Endothelial cell (in vitro differentiated cells): Measurements from ENCODE around the gene ADGB. TPM values are rescaled to one million over a fixed set of nuclear protein-coding genes. Genes with fewer than 3 reads are reported as not detected.
"Not testable (repeated sequence)": the region's sequence is repeated elsewhere in the genome, so short reads cannot be mapped to it uniquely, and the experiment has no call there.

Experiments
- DNase-seq: peaks from one replicate; pipeline ENCODE4 v3.0.0; 2021; ENCODE audit warnings: low spot score
- H3K27ac Mint-ChIP-seq: one replicate; pipeline ENCODE4 v1.8.0; 2021; ENCODE audit warnings: mixed read lengths, inconsistent platforms; ENCODE audit not compliant: unreplicated experiment
- H3K27me3 Mint-ChIP-seq: one replicate; pipeline ENCODE4 v1.8.0; 2021; ENCODE audit warnings: mild to moderate bottlenecking, moderate library complexity, mixed read lengths, inconsistent platforms; ENCODE audit not compliant: unreplicated experiment
- H3K36me3 Mint-ChIP-seq: one replicate; pipeline ENCODE4 v1.8.0; 2021; ENCODE audit warnings: mild to moderate bottlenecking, low read depth, mixed read lengths, inconsistent platforms; ENCODE audit not compliant: unreplicated experiment
- H3K4me1 Mint-ChIP-seq: one replicate; pipeline ENCODE4 v1.8.0; 2021; ENCODE audit warnings: mild to moderate bottlenecking, mixed read lengths, inconsistent platforms; ENCODE audit not compliant: unreplicated experiment
- H3K4me3 Mint-ChIP-seq: one replicate; pipeline ENCODE4 v1.8.0; 2021; ENCODE audit warnings: mild to moderate bottlenecking, mixed read lengths, inconsistent platforms; ENCODE audit not compliant: unreplicated experiment
- H3K9me3 Mint-ChIP-seq: one replicate; pipeline ENCODE4 v1.8.0; 2021; ENCODE audit warnings: mixed read lengths, inconsistent platforms; ENCODE audit not compliant: unreplicated experiment
- CTCF ChIP-seq: fragments of 200-600 bp; sonication (generic); IDR thresholded peaks from one replicate; pipeline ENCODE4 v1.5.0; 2021; ENCODE audit warnings: antibody characterized with exemption; ENCODE audit not compliant: unreplicated experiment
- total RNA-seq: library from RNA; stranded (reverse); fragmentation: NEBNext Ultra II Directional; extraction: Animal tissue kit (Norgen Biotek cat#: 25700); gene quantifications from one replicate; pipeline ENCODE4 v1.2.1, GENCODE V29; 2021; ENCODE audit not compliant: unreplicated experiment

Gene ADGB
- total RNA-seq, 1 donor from 2014 or later, result not detected

GRCh38 chr6:146847426-146847825 lies 248.7 kb downstream of the ADGB start:
- no peak overlapping the region for H3K4me3 Mint-ChIP-seq
- H3K27me3 Mint-ChIP-seq, result peaks cover 2% of the 10 kb centered on the region
- TF ChIP-seq CTCF, result no peak
- peaks cover 9% of the 10 kb centered on the region for H3K4me1 Mint-ChIP-seq
- H3K36me3 Mint-ChIP-seq, result peaks cover 17% of the 10 kb centered on the region
- no peak for DNase-seq
- H3K9me3 Mint-ChIP-seq, result no peaks in the 10 kb centered on the region
- H3K27ac Mint-ChIP-seq, result no peak overlapping the region

GRCh38 chr6:146850238-146850896 lies 251.6 kb downstream of the ADGB start:
- H3K27me3 Mint-ChIP-seq, result peaks cover 2% of the 10 kb centered on the region
- no peak for DNase-seq
- H3K9me3 Mint-ChIP-seq, result no peaks in the 10 kb centered on the region
- H3K27ac Mint-ChIP-seq, result no peak overlapping the region
- H3K36me3 Mint-ChIP-seq, result peaks cover 10% of the 10 kb centered on the region
- no peak overlapping the region for H3K4me3 Mint-ChIP-seq
- no peak for TF ChIP-seq CTCF
- peaks cover 9% of the 10 kb centered on the region for H3K4me1 Mint-ChIP-seq

GRCh38 chr6:146850981-146851380 lies 252.2 kb downstream of the ADGB start:
- H3K9me3 Mint-ChIP-seq, result no peaks in the 10 kb centered on the region
- peaks cover 9% of the 10 kb centered on the region for H3K4me1 Mint-ChIP-seq
- TF ChIP-seq CTCF, result no peak
- no peak overlapping the region for H3K4me3 Mint-ChIP-seq
- peaks cover 4% of the 10 kb centered on the region for H3K36me3 Mint-ChIP-seq
- no peak for DNase-seq
- peaks cover 3% of the 10 kb centered on the region for H3K27me3 Mint-ChIP-seq
- H3K27ac Mint-ChIP-seq, result no peak overlapping the region

- no peak overlapping the region for H3K4me3 Mint-ChIP-seq
- no peak overlapping the region for H3K27ac Mint-ChIP-seq
- H3K9me3 Mint-ChIP-seq, result no peaks in the 10 kb centered on the region
- TF ChIP-seq CTCF, result no peak
- H3K4me1 Mint-ChIP-seq, result peaks cover 9% of the 10 kb centered on the region
- peaks cover 5% of the 10 kb centered on the region for H3K27me3 Mint-ChIP-seq
- H3K36me3 Mint-ChIP-seq, result peaks cover 3% of the 10 kb centered on the region
- no peak for DNase-seq
These were observed 253.1 kb downstream of the ADGB start for GRCh38 chr6:146851837-146852236.

- not testable (repeated sequence) for H3K4me3 Mint-ChIP-seq, H3K27me3 Mint-ChIP-seq, H3K36me3 Mint-ChIP-seq, DNase-seq, H3K27ac Mint-ChIP-seq, H3K4me1 Mint-ChIP-seq, H3K9me3 Mint-ChIP-seq
These were observed 255.9 kb downstream of the ADGB start for GRCh38 chr6:146854521-146855255.
